ENCODE results near the gene ZC3H11A. TPM values are rescaled to one million over a fixed set of nuclear protein-coding genes. Genes with fewer than 3 reads are reported as not detected.
"Not testable (repeated sequence)": the region's sequence is repeated elsewhere in the genome, so short reads cannot be mapped to it uniquely, and the experiment has no call there.

Gene ZC3H11A
- polyA plus RNA-seq (ENCODE audit: insufficient read length in 4 of 4), result 100 to 1,000 TPM; 127 to 163 (median 145) TPM

DNA sequence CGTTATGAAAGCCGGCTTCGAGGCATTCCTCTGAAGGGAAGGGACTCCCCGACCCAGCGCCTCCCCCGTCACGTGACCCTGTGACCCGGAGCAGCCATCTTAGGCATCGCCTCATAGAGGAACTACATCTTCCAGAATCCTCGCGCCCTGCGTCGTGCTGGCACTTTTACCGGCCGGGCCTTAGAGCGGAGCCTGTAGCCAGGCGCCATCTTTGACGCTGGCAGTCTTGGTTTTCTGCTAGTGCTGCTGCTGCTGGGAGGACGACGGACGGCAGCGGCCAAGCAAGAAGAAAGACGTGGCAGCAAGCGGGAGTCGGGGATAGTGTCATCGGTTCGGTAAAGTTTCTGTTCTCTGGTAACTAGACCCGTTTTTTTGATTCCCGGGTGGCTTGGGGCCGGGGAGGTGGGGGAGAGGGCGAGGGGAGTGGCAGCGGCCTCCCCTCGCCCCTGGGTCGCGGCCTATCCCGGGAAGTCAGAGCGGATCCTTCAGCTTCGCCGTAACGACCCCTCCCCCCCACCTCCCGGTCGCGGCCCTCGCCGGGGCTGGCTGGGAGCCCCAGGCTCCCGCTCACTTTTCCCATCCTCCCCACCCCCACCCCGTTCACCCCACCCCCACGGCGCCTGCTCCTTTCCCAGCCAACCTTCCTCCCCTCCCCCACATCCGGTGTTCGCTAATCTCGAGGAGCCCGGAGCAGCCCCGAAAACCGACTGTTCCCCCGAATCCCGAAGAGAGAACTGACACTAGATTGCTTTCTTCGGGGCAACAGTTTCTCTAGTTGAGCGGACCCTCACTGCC lies at the start of gene ZC3H11A, which contains the start of gene ZBED6:
Gene ZC3H11A, plus strand, starts transcription at position 183 of the 795 bp plus-strand sequence. CDS start 21,448 bp downstream, outside the sequence.
Gene ZBED6, plus strand, starts transcription at position 183 of the 795 bp plus-strand sequence. CDS start 1,900 bp downstream, outside the sequence.
- DNase-seq (ENCODE audit: low read depth in 4 of 4, low spot score in 2 of 4), result peak; percentile 90 to 97 (median 92)

DNA sequence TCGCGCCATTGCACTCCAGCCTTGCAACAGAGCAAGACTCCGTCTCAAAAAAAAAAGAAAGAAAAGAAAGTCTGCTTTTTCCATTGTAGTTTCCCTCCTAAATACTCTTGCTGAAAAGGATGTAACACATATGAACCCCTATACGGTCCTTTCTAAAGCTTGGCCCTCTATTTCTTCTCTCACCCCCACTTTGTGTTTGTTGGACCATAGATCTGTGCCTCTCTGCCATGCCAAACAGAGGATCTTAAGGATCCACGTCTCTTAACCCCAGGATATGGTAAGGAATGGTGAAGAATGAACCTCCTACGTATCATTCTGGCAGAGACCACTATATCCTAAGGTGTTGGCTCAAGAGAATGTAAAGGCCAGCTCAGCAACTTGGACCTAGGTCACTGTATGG lies 49.1 kb upstream of the ZC3H11A start:
- DNase-seq (ENCODE audit: low read depth in 4 of 4, low spot score in 2 of 4), result no peak

DNA sequence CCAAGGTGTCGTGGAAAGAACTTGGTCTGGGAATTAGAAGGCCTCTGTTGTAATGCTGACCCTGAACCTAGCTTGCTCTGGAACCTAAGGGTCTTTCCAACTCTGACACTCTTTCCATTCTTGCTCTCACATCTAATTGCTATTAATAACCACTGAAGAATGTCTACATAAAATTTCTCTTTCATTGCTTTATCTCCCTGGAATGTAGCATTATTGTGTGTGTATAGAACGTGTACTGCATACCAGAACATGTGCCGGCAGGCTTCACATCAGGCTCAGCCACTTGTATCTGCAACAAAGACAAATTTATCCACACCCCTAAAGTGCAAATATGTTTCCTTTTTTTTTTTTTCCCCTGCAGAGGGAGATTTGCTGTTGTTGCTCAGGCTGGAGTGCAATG lies 44.4 kb upstream of the ZC3H11A start:
- DNase-seq (ENCODE audit: low read depth in 4 of 4, low spot score in 2 of 4), result no peak

DNA sequence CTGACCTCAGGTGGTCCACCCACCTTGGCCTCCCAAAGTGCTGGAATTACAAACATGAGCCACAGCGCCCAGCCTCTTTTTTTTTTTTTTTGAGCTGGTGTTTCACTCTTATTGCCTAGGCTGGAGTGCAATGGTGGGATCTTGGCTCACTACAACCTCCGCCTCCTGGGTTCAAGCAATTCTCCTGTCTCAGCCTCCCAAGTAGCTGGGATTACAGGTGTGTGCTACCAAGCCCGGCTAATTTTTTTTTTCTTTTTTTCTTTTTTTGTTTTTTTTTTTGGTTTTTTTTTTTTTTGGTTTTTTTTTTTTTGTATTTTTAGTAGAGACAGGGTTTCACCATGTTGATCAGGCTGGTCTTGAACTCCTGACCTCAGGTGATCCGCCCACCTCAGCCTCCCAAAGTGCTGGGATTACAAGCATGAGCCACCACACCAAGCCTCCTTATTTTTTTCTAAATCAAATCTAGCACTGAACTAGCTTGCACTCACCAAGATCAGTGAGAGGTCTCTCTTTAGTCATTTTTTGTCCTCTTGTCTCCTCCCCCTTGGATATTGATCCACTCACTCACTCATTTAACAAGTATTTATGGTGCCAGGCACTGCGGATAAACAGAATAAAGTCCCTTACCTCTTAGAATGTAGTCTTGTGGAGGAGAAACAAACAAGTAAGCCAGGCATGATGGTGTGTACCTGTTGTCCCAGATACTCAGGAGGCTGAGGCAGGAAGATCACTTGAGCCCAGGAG lies 43.6 kb upstream of the ZC3H11A start:
- DNase-seq (ENCODE audit: low read depth in 4 of 4, low spot score in 2 of 4), result not testable (repeated sequence)

DNA sequence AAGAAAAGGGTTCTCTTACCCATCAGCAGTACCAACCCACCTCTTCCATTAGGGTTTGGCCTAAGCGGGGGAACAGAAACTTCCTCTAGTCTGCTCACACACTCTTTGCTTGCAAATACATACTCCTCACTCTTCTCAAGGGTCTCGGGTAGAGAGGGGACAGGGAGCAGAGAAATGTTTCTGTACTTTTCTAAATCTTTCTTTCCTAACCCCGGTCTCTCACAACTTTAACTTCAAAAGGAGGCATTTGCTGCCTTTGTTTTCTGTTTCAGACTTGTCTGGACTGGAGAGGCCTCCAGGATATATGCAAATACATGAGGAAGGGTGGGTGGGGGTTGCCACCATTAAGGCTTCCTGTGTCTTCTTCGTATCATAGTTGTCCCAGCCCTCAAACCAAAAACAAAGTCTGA lies 41.0 kb upstream of the ZC3H11A start:
- no peak for DNase-seq (ENCODE audit: low read depth in 4 of 4, low spot score in 2 of 4)

DNA sequence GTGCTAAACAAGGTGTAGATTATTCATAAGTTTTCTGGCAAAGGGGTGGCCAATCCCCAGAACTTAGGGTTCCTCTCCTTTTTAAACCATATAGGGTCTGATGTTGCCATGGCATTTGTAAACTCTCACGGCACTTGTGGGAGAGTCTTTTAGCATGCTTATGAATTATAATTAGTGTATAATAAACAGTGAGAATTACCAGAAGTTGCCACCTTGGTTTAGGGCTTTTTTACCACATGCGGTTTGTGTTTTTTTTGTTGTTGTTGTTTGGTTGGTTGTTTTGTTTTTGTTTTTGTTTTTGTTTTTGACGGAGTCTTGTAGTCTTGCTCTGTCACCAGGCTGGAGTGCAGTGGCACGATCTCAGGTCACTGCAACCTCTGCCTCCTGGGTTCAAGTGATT lies 39.4 kb upstream of the ZC3H11A start:
- DNase-seq (ENCODE audit: low read depth in 4 of 4, low spot score in 2 of 4), result no peak

DNA sequence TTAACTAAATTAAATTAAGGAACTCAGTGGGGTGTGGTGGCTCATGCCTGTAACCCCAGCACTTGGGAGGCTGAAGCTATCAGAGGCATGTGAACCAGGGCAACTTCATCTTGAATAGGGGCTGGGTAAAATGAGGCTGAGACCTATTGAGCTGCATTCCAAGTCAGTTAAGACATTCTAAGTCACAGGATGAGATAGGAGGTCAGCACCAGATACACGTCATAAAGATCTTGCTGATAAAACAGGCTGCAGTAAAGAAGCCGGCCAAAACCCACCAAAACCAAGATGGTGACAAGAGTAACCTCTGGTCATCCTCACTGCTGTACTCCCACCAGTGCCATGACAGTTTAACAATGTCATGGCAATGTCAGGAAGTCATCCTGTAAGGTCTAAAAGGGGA lies 36.7 kb upstream of the ZC3H11A start:
- not testable (repeated sequence) for DNase-seq (ENCODE audit: low read depth in 4 of 4, low spot score in 2 of 4)

DNA sequence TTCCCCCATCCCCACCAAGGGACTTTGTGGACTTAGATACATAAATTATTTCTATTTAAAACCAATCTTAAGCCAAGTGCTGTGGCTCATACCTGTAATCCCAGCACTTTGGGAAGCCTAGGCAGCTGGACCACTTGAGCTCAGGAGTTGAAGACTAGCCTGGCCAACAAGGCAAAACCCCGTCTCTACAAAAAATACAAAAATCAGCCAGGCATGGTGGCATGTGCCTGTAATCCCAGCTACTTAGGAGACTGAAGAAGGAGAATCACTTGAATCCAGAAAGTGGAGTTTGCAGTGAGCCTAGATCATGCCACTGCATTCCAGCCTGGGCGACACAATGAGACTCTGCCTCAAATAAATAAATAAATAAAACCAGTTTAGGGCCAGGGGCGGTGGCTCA lies 34.9 kb upstream of the ZC3H11A start:
- DNase-seq (ENCODE audit: low read depth in 4 of 4, low spot score in 2 of 4), result no peak

DNA sequence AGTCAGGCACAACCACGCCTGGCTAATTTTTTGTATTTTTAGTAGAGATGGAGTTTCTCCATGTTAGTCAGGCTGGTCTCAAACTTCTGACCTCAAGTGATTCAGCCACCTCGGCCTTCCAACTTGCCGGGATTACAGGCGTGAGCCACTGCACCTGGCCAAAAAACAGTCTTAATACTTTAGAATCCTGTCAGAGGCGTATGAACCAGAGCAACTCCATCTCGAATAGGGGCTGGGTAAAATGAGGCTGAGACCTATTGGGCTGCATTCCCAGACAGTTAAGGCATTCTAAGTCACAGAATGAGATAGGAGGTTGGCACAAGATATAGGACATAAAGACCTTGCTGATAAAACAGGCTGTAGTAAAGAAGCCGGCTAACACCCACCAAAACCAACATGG lies 33.5 kb upstream of the ZC3H11A start:
- not testable (repeated sequence) for DNase-seq (ENCODE audit: low read depth in 4 of 4, low spot score in 2 of 4)

DNA sequence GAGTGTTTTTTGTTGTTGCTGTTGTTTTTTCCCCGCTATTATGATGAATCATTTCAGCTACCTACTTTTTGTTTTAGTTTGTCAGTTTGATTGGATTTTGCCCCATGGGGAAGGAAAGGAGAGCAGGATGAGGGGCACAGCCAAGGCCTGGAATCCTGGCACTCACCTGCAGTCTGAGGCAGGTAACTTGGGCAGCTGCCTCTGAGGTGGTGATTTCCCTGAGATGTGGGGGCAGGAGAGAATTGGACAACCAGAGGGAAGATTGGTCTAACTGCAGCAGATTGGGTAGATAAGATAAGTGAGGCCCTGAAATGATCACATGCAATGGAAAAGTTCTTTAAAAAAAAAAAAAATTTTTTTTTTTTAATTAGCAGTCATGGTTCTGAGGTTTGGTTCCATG lies 31.9 kb upstream of the ZC3H11A start:
- no peak for DNase-seq (ENCODE audit: low read depth in 4 of 4, low spot score in 2 of 4)

DNA sequence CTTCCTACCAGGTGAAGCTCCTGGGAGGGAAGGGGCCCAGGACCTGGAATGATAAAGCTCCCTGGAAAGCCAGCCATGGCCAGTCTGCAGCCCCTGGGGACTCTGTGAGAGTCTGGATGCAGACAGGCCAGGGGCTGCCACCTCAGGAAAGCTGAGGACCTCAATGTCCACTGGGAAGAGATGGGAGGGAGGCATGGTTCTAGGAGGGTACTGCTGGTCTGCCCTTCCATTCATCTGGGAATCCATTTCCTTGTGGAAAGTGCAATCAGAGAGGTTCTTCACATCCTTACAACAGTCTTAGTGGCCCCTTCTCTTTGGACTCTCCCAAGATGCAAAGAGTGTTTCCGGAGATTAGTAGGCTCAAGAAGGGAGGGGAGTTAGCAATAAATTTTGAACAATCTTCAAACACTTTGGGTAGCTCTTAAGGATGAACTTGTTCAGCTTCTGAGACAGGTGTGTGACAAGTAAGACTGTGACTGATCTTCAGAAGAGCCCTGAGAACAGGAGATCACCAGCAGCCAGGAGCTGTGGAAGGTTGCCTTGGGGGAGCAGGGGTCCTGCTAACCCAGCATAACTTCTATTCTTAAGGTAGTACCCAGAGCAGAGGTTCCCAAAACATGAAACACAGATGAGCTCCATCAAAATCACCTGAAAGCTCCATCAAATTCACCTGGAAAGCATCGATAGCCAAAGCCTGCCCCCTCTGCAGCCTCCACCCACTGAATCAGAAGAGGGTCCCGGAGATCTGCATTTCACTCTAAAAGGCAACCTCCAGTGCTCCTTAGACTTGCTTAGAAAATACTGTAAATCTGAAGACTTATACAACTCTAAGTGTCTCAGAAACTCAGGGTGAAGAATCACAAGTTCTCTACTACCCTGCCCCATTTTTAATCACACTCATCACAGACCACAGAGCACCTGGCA lies 31.1 kb upstream of the ZC3H11A start:
- no peak for DNase-seq (ENCODE audit: low read depth in 4 of 4, low spot score in 2 of 4)

DNA sequence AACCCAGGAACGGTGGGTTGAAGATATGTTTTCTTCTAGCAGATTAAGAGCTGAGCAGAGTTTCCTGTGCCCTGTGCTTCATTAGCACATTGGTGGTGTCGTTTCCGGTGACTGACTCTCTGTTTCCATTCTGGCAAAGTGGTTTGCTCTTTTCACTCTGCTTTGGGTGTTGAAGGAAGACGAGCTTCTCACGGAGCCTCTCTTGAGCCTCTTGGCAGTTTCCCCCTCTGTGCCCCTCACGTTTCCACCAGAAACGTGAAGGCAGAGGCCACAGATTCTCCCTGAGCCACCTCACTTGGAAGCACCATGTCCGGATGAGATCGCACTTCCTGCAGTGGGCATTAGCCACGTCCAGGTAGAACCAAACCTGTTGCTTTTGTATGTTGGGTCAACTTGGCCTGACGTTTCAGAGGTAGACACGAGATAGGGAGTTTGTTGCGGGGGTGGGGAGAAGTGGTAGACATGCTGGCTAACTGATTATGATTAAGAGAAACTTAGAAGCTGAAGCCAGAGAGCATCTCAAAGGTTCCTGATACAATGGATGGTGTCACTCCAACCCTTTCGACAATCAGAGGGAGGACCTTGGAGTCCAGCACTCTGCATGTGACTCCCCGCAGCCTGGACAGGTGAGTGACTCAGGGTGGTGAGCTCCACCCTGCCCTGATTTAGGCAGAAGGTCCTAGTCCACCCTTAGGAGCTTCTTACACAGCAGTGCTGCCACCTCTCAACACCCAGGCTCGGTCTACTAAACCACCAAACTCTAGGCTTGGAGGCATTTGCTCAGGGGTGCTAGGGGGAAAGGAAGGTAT lies 30.2 kb upstream of the ZC3H11A start, which contains the start of gene LAX1:
Gene LAX1, plus strand, starts transcription at position 155 of the 809 bp plus-strand sequence. Its CDS starts 383 bp downstream, at position 538.
- no peak for DNase-seq (ENCODE audit: low read depth in 4 of 4, low spot score in 2 of 4)

DNA sequence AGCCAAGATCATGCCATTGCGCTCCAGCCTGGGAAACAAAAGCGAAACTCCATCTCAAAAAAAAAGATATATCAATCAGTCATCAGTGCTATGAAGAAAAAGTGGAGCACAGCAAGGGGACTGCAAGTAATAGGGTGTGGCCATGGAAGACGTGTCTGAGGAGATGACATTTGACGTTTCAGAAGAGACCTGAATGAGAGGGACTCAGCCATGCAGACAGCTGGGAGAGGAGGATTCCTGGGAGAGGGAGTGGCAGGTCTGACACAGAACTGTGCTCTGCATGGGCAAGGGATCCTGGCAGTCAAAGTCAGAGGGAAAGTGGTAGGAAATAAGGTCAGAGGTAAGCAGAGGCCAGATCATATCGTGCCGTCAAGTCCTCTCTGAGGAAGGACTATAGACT lies 27.2 kb upstream of the ZC3H11A start:
- no peak for DNase-seq (ENCODE audit: low read depth in 4 of 4, low spot score in 2 of 4)

DNA sequence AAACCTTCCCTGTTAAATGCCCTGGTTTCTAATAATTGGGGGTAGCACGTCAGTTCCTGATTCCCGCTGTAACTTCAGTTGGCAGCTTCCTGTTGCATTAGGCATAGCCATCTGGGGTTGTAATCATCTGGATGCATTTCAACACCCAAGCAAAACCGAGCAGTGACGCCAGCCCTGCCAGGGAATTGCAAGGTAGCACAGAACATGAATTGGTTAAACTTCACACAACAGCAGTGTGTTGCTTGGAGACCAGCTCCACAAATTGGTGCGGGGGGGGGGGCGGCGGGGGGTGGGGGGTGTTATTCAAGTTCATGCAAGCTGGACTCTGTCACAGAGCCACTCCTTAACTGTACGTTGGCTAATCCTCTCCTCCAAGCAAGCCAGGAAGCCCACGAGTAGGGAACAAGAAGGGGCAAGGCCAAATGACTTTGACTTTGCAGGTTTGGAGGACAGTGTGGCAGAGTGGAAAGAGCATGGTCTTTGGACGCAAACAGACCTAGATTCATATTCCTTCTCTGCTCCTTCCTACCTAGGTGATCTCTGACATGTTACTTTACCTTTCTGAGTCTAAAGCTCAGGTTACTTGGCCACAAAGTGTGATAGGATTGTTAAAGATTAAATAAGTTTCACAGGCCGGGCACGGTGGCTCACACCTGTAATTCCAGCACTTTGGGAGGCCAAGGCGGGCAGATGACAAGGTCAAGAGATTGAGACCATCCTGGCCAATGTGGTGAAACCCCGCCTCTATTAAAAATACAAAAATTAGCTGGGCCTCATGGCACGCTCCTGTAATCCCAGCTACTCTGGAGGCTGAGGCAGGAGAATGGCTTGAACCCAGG lies 25.7 kb upstream of the ZC3H11A start:
- peak; percentile 27 to 67 (median 55) for DNase-seq (ENCODE audit: low read depth in 4 of 4, low spot score in 2 of 4)

DNA sequence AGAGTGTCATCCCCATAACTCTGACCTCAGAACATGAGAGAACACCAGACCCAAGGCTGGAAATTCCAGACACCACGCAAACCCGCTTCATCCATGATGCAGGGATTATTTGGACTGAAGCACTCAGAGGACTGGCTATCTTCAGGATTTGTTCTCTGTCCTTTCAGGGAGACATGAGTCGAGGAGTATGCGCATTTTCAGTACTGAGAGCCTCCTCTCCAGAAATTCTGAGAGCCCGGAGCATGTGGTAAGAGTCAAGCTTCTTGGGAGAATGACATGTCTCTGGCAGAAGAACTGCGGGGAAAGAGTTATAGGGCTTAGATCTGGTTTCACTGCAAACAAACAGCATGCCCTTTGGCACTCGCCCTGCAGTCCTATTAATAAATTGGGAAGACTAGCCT lies 23.5 kb upstream of the ZC3H11A start:
- DNase-seq (ENCODE audit: low read depth in 4 of 4, low spot score in 2 of 4), result no peak

DNA sequence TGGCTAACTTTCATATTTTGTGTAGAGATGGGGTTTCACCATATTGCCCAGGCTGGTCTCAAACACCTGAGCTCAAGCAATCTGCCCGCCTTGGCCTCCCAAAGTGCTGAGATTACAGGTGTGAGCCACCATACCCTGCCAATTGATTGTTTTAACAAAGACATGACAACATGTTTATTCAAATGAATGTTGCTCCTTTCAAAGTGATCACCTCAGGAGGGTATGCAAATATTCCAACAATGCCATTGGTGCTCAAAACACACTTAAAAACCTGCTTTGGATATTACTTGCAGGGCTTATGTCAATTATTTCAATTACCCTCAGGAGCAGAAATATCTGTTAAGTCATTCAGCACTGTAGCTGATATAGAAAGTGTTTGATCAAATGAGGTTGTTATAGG lies 22.6 kb upstream of the ZC3H11A start:
- DNase-seq (ENCODE audit: low read depth in 4 of 4, low spot score in 2 of 4), result no peak

DNA sequence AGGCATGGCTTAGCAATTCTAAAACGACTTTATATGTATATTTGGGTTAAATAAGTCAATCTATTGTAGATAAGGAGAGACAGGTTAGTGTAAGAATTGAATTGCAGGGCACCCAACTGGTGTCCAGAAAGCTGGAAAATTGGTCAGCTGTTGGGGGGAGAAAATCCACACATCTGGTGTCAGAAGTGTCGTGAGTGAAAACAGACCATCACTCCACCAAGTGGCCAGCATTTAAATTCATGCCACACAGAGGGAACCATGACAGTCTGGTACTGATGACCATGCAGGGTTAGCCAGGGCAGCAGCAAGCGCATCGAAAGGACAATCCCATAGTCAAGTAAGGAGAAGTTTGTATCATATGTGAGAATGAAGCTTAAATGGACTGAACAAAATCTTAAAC lies 18.8 kb upstream of the ZC3H11A start:
- DNase-seq (ENCODE audit: low read depth in 4 of 4, low spot score in 2 of 4), result no peak

DNA sequence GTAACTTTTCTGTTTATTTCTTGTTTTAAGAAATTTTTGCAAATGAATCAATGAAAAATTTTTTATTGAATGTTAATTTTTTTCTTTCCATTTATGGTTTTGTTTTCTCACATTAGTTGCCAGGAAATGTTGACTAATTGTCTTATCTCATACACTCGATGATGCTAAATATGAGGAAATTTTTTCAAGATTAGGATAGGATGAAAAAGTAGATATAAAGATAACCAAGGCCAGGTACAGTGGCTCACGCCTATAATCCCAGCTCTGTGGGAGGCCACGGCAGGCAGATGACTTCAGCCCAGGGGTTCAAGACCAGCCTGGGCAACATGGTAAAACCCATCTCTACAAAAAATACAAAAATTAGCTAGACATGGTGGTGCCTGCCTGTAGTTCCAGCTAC lies 17.8 kb upstream of the ZC3H11A start:
- DNase-seq (ENCODE audit: low read depth in 4 of 4, low spot score in 2 of 4), result no peak

DNA sequence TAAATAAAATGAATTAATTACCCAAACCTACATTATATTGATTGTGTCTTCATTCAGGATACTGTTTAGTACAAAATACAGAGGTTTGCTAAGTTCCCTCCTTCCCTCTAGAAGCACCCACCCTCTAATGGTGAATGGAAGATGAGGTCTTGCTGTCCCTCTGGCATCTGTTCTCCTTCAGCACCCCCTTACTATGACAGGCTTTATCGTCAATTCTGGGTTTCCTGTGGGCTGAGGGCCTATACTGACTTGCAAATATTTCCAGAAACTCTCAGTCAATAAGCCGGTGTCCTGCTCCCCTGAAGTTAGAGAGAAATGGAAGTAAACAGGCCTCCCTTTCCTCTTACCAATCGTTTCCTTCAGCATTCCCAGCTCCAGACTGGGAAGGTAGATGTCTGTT lies 17.3 kb upstream of the ZC3H11A start:
- DNase-seq (ENCODE audit: low read depth in 4 of 4, low spot score in 2 of 4), result no peak
